ENCODE data around the gene AHDC1. TPM values are rescaled to one million over a fixed set of nuclear protein-coding genes. Genes with fewer than 3 reads are reported as not detected.

The AHDC1 gene
- polyA plus RNA-seq, 3 donors, result 49.7 to 58.9 (median 49.8) TPM

DNA sequence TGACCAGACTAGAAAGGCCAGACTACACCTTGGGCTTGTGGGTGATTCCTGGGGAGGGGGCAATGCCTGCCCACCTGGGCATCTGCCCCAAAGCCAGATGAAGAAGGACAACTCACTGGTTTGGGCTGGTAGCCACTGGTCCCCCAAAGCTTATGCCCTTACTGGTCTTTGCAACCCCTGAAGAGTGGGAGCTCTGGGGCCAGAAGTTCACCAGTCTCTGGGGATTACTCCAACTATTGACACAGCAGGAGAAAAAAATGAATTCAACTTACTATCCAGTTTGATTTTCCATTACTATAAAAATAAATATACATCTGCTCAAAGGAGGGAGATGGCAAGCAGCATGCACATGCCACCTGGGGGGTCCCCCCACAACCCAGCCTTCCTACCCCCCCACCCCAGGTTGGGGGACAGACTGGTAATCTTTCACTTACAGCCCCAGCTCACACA, 2.6 kb downstream of the AHDC1 start:
- DNase-seq, result no peak

DNA sequence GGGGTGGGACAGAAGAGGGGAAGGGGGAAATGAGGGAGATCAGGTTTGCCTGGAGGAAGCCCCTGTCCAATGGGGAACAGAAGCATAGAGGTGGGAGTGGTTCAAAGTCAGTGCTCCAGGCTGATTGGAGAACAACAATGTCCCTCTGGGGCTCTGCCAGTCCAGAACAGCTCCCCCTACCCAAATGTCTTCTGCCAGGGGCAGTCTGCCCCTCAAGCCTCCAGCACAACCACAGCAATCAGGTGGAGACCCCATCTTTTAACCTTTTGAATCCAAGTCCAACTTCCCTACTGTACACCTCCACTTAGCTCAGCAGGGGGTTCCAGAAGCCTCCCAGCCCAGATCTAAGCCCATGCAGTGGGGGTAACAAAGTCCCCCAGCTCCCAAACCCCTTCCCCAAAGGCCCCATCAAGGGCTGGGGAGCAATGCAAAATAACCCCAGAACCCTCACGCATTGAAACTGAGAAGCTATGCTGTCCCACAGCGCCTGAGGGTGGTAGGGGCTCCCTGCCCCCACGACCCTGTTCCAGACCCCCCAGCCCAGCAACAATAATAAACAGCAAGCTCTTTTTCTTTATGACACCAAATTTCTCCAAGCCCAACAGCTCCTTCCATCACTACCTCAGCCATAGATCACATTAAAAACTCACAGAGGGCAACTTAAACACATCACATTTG, 3.3 kb downstream of the AHDC1 start:
- no peak for DNase-seq

DNA sequence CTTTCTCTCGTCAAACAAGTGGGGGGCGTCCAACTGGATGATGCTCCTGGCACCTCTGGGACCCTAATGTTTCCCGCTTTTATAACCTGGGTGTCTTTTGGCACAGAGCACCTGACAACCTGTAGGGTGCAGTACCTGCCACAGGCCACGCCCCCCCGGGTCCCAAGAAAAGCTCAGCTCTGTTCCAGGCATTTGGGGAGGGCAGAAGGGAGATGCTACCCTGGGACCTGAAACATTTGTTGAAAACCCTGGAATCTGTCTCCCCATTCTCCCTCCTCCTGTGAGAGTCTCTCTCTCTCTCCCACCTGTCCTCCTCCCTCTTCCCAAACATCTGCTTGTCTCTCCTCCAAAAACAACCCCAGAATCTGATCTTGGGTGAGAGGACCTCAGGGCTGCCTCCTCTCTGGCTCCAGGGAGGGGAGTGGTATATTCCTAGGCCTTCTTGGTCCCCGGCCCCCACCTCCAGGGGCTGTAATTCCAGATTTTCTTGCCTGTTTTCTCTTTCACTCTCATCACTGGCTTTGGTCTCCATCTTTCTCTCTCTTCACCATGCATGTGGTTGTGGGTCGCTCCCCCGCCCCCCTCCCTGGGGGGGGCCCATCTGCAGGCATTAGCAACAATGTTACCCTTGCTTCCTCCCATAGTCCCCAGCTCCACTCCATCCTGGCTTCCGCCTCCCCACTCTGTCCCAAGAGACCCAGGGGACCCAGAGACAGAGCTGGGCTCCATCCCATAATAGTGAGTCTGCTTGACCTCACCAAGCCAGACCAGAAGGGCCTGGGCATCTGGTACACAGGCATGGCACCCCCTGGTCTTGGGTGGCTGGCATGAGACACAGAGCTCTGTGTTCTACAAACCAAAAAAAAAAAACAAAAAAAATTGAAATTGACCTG, 4.1 kb downstream of the AHDC1 start:
- DNase-seq, result no peak

DNA sequence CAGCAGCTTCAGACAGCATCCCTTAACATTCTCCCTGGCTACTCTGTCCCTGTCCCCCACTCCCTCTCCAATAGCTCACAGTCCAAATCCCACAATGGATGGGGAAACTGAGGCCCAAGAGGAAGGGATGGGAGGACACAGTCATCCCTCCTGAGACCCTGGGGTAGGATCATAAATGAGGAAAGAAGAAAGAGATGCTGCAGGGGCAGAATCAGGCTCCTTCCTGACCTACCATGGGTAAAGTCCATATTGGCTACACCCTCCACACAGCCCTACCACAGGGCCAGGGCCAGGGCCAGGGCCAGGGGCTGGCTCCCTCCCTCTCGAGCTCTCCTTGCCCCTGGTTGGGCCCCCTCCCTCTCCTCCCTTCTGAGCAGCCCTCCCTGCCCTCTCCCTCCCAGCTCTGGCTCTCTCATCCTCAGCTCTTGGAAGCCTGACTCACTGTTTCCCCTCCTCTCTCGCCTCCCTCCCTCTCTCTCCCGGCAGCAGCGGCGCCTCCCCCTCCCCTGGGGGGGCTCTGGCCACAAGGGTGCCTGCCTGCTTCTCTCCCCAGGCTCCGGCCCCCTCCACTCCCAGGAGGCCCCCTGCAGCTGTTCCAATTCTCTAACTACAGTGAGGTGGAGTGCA, 4.9 kb downstream of the AHDC1 start:
- no peak for DNase-seq

DNA sequence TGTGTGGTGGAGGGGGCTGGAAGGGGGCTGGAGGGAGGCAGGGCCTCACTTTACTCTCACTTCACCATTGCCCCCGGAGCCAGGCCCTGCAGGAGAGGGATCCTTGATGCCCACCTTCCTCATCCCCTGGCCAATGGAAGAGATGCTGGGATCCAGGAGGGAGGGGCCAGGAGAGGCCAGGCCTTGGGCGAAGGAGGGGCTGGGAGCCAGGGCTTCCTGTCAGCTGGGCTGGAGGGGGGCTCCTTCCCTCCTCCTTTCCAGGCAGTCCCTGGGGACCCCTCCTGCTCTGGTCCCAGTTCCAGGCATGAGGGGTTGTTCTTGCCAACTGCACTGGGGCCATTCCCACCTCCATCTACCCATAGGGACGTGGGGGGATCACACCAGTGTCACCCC, 5.7 kb downstream of the AHDC1 start:
- no peak for DNase-seq

DNA sequence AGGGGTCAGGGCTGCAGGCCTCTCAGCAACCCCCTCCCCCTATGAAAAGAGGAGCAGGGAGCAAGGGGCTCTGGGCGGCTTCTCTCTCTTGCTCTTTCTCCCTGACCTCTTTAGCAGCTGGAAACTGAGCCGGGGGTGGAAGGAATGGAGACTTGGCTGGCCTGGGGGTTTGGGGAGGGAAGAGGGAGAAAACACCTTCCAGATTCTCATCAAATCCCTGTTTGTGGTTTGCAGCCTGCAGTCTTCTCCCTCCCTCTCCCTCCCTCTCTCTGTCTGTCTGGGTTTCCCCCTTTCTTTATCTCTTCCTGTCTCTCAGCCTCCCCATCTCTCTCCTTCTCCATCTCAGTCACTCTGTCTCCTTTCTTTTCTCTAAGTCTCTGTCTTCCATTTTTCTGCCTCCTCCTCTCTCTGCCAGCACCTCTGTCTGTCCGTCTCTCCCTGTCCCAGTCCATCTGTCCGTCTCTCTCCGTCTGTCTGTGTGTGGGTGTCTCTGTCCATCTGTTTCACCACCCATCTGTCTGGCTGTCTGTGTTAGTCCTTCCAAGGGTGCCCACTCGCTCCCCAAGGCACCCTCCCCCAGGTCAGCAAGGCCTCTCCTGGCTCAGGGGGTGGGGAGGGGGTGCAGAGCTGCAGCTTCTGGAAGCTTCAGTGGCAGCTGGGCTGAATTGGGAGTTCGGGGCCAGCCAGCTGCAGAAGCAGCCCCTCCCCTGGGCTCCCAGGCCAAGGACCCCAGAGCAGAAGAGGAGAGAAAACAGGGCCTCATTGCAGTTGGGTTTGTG, 6.2 kb downstream of the AHDC1 start:
- DNase-seq, result no peak

DNA sequence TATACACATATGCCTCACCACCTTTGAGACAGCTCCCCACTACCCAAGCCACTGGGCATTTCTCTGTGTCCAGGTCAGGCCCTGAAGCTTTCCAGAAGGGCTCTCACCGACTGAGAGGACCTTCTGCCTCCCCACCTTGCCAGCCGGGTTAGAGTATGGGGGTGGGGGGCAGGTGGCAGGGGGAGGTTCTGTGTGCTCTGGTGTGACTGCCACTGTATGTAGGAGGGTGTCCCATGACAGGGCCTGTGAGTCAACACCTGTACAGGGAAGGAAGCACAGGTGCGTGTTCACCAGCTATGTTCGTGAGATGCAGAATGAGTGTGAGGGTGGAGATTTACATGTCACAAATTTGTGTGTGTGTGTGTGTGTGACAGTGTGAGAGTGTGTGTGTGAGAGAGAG, 7.0 kb downstream of the AHDC1 start:
- no peak for DNase-seq

DNA sequence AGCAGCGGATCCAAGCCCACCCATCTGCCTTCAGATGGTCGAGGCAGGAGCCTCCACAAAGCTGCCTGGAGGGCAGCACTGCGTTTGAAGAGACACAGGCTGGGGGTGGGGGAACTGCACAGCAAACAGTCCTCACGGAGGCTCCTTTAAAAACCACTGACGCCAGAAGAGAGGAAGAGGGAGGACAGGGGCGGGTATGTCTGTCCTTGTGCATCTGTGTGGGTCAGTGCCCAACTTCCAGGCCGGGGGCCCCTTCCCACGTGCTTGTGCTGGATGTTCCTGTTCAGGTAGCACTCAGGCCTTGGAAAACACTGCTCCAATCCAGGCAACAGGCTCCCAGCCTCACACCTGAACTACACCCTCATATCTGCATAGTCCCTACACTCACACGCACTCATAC, 7.7 kb downstream of the AHDC1 start:
- DNase-seq, result no peak

DNA sequence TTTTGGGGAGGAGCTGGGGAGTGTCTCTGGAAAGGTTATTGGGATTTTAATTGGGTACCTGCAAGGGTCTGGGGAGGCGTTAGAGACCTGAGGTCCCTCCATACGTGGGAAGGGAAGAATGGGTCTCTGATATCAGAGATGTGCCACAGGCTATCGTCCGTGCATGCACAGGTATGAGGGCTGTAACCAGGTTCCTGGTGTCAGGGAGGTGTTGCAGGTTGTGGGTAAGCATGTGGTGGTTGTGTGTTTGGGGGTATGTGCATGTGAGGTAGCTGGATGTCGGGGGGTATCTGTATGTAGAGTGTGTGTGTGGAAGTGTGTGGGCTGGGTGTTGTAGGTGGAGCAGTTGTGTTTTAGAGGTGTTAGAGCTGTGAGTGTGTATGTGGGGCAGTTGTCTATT, 8.3 kb downstream of the AHDC1 start:
- no peak for DNase-seq

DNA sequence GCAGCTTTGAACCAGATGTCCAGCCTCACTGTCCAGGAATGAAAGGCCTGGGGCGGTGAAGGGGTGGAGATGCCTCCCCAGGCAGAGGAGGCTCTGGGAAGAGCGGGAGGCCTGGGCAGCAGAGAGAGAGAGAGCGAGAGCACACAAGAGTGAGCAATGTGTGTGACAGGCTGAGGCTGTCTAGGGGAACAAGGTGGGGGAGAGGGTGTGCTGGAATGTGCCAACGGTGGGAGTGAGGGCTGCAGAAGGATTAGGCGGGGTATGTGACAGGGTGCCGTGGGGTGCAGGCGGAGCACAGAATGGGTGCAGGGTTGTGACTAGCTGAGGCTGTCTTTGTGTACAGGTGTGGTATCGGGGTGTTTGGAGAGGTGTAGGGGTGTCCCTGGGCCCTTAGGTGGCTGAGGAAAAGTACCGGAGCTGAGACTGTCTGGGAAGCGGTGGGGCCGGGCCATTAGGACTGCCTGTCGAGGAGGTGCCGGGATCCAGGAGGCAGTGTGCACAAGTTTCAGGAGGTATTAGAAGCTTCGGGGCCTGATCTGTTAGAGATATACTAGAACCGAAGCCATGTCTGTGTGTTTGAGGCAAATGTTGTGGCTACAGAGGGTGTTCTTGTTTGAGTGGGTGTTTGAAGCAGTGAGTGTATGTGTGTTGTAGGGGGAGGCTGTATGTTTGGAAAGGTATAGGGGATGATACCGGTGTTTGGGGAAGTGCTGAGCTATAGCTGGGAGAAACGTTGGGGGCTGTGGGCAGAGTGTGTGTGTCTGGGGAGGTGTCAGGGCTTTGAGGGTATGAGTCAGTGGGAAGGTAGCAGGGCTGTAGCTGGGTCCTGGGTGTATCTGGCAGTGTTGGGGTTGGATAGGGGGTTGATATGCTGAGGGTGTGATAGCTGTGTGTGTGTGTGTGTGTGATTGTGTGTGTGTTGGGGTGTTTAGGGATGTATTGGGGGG, 9.1 kb downstream of the AHDC1 start:
- DNase-seq, result no peak

DNA sequence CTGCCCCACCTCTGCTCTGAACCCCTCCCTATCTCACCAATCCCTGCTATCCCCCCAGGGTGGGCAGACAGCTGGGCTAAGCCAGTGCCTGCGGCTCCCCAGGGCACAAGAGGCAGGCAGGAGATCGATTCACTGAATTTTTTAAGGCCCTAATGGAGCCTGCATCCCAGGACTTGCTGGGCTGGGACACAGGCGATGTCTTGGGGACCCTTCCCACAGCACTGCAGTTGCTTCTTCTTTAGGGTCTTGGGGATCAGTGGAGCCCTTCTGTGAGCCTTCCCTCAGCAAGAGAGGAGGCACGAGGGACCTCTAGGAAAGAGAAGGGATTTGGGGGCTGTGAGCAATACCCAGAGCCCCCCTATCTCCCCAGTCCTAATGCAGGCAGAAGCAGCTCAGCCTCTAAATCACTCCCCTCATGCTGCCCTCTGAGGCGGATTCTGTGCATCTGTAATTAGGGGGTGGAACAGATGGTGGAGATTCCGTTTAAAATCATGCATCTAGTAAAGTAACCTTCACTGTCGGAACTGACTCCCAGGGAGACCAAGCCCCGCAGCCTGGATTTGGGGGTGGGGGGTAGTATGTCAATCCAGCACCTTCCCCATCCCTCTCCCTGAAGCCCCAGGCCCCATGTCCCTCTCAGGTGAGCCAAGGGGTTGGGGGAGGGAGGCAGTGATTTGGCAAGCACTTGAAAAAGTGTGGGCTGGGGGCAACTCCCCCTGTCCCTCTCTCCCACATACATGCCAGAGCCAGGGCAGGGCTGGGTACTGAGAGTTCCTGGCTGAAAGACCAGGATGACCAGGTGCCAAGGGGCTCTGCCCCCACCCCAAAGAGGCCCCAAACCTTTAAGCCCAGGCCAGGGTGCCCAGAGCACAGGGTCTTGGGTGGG, 10.0 kb downstream of the AHDC1 start:
- DNase-seq, result no peak

DNA sequence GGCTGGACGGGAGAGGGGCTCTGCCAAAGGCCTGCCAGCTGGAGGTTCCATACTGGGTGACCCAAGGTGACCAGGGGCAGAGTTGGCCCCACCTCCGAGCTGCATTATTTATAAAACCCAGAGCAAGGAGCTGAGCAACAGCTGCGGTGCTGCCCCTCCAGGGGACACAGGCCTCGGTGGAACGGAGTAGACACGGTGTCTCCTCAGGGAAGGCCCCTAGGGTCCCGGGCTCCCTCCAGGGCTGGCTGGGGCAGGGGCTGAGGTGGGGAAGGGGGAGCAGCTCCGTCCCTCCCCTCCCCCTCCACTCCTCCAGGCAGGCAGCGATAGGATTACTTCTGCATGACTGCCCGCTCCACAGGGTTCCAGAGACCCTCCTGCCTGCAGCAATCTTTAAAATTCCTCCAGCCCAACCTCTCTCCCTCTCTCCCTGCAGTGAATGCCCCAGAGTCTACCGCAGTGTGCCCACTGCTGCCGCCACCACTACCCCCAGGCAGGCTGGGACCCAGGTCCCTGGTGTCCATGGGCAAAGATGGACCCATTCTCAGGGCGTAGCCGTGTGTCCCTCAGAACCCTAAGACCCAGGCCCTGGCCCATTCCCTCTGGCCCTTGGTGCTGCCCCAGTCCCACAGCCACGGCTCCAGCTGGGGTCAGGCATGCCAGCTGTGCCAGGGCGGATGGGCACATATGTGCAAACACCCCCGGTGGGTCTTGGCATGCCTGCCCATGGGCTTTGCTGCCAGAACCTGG, 10.8 kb downstream of the AHDC1 start:
- DNase-seq, result no peak

DNA sequence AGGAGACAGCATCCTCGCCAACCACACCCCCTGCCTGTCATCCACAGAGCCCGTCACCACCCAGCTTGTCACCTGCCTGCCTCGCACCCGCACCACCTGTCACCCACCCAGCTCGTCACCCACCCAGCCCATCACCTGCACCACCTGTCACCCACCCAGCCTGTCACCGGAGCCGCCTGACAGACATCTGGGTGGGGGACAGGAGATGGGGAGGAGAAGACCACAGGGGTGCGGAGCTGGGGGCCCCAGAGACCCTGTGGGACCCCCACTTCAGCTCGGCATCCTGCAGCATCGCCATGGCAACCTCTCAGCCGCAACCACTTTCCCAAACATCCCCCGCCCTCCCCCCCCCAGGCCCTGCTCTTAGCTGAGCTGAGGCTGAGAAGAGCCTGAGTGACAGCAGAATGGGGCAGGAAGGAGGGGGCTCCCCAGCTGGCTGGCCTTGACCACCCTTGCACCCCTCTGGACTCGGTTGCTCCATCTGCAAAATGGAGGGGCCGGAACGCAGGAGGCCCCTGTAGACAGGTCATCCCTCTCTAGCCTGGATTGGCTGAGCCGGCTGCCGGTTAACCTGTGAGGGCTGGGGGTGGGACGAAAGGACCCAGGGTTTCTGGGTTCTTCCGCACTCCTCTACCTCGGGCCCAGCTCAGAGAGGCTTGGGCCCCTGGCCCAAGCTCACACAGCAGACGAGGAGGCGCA, 11.6 kb downstream of the AHDC1 start:
- no peak for DNase-seq

DNA sequence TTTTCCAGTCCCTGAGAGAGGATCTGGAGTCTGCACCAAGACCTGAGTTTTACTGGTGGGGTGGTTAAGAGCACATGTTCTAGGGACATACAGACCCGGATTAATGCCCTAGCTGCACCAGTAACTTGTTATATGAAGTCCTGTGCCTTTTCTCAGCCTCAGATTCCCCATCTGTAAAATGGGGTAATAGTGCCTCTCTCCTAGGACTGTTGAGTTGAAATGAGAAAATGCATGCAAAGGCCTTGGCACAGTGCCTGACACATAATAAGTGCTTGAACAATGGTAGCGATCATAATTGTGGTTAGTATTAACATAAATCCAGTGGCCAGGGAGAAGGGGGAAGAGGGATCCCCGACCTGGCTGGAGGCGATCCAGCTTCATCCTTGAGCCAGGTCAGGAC, 12.3 kb downstream of the AHDC1 start:
- DNase-seq, result no peak

DNA sequence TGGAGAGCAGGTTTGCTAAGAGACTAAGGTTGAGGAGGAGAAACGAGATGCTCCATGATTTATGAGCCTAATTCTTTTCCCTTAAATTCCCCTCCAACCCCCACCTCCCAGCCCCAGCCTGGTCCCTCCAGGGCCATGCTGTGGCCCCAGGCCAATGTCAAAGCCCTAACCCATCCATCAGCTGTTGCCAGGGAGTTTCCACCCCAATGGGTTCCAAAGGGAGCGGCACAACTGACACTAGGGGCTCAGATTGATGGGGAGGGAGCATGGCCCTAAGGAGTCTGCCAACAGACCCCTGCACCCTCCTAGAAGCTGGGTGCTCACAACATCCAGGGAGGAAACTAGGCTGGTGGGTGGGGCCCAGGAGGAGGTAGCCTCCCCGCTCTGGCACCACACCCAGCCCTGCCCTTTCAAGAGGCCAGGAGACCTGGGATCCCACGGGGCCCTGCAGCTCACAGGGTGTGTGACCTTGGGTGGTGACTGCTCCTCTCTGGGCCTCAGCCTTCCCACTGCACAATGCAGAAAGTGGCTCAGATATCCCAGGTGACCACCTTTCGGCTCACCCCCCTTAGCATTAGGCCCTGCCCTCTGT, 12.9 kb downstream of the AHDC1 start:
- no peak for DNase-seq

DNA sequence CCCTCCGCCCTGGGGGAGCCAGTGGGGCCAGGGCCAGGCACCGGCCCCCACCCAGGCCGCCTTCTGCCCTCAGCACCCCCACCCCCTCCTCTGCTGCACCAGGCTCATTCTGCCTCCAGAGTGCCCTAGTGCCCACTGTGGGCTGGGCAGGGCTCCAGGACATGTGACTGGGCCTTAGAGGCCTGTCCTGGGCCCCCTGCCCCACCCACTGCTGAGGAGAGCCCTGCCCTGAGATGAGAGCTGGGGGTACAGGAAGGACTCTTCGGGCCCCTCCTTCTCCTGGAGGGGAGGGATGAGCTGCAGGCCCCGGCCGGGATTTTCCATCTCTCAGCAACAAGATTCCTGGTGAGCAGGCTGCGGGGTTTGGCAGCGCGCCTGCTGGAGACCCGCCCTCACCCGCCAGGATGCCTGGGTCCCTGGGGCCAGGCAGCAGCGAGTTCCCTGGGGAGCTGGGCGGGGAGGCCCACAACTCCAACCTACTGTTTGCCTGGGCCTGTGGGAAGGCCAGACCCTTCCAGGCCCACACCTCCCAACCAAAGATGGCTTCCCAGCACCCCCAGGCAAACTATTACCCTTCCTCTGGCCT, 14.0 kb downstream of the AHDC1 start:
- no peak for DNase-seq

DNA sequence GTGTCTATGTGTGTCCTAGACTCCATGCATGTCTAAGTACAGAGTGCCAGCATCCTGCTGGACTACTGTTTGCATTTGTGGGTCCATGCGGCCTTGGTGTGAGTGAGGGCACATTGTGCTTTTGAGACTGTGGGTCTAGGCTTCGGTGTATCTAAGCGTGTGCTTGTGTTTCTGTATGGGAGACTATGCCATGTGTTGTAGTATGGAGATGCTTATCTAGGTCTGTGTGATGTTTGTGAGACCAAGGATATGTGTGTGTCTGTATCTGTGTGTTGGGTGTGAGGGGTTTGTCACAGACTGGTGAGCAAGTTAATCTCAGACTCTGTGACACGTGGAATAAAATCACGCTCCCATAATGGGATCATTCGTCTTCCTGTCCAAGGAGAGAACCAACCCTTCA, 14.5 kb downstream of the AHDC1 start:
- no peak for DNase-seq

Data from renal pelvis (tissue), 4 donors.